Measurements from ENCODE around the gene FAM124A.
"Not testable (repeated sequence)": the region's sequence is repeated elsewhere in the genome, so short reads cannot be mapped to it uniquely, and the experiment has no call there.

FAM124A gene

GRCh38 chr13:51270623-51271415, 48.6 kb downstream of the FAM124A start:
- DNase-seq: no peak

- DNase-seq: no peak
Observed at GRCh38 chr13:51271528-51272085, 49.4 kb downstream of the FAM124A start.

- DNase-seq: no peak
Observed at GRCh38 chr13:51275101-51275500, 52.9 kb downstream of the FAM124A start.

- no peak for DNase-seq
Observed at GRCh38 chr13:51276636-51277035, 54.4 kb downstream of the FAM124A start.

- no peak for DNase-seq
Observed at GRCh38 chr13:51277928-51278327, 55.7 kb downstream of the FAM124A start.

GRCh38 chr13:51278426-51279130, 56.4 kb downstream of the FAM124A start:
- DNase-seq: no peak

GRCh38 chr13:51280379-51280940, 58.3 kb downstream of the FAM124A start:
- no peak for DNase-seq

GRCh38 chr13:51282322-51282721, 60.1 kb downstream of the FAM124A start:
- no peak for DNase-seq

GRCh38 chr13:51282923-51283322, 60.7 kb downstream of the FAM124A start:
- not testable (repeated sequence) for DNase-seq

GRCh38 chr13:51283371-51283770, 61.2 kb downstream of the FAM124A start:
- DNase-seq: no peak

GRCh38 chr13:51284339-51284738, 62.1 kb downstream of the FAM124A start:
- DNase-seq: no peak

GRCh38 chr13:51286135-51287002, 64.2 kb downstream of the FAM124A start:
- DNase-seq: peak; percentile 61

GRCh38 chr13:51287758-51288157, 65.6 kb downstream of the FAM124A start:
- DNase-seq: no peak

GRCh38 chr13:51288254-51288653, 66.1 kb downstream of the FAM124A start:
- not testable (repeated sequence) for DNase-seq

GRCh38 chr13:51291341-51291740, 69.1 kb downstream of the FAM124A start:
- no peak for DNase-seq

- peak; percentile 34 for DNase-seq
Observed at GRCh38 chr13:51292000-51292565, 69.9 kb downstream of the FAM124A start.

- DNase-seq: no peak
Observed at GRCh38 chr13:51297556-51297955, 75.4 kb downstream of the FAM124A start.

GRCh38 chr13:51298812-51299211, 76.6 kb downstream of the FAM124A start:
- no peak for DNase-seq

GRCh38 chr13:51303063-51303552, 80.9 kb downstream of the FAM124A start:
- no peak for DNase-seq

- no peak for DNase-seq
Observed at GRCh38 chr13:51303882-51304281, 81.7 kb downstream of the FAM124A start.

- peak; percentile 18 for DNase-seq
Observed at GRCh38 chr13:51305271-51305967, 83.2 kb downstream of the FAM124A start.

Measured in fibroblast of skin of scalp (primary cell).